HEK293 (cell line): ENCODE measurements around the gene GALNT11.

Experiments
- CTCF ChIA-PET: fragments of 350-600 bp; formaldehyde crosslinking; extraction: SDS; loops from one replicate; lab custom pipeline; 2021; ENCODE audit warnings: antibody characterized with exemption; lab: Yijun Ruan, JAX
- POLR2A ChIA-PET: fragments of 300-600 bp; formaldehyde crosslinking; extraction: SDS; loops from one replicate; lab custom pipeline; 2020; ENCODE audit warnings: antibody characterized with exemption, inconsistent platforms; lab: Yijun Ruan, JAX
- H3K27ac ChIP-seq: fragments of 200-500 bp; sonication (Bioruptor generic); 2 replicates; pipeline ENCODE4 v1.5.1; 2014; ENCODE audit warnings: low read depth, low read length, control low read depth, inconsistent platforms; ENCODE audit errors: extremely low read depth
- H3K36me3 ChIP-seq, 2 experiments: fragments of 200-500 bp in 1 of 2; sonication (Bioruptor generic) in 1 of 2; 1 replicate in 1 of 2; 2 replicates in 1 of 2; pipeline ENCODE4 v1.5.1; 2014 to 2017; ENCODE audit warnings: inconsistent platforms in 2 of 2, low read length in 2 of 2; ENCODE audit not compliant: control insufficient read depth in 2 of 2, insufficient read depth in 1 of 2
- H3K4me1 ChIP-seq: fragments of 200-500 bp; sonication (Bioruptor generic); 2 replicates; pipeline ENCODE4 v1.5.1; 2014; ENCODE audit warnings: mild to moderate bottlenecking, low read length, inconsistent platforms; ENCODE audit not compliant: control insufficient read depth, insufficient read depth
- H3K4me3 ChIP-seq: 2 replicates; pipeline ENCODE4 v1.5.1; 2011; ENCODE audit warnings: low read depth, mild to moderate bottlenecking, control low read depth, low read length, moderate library complexity
- H3K9me3 ChIP-seq: fragments of 200-500 bp; sonication (Bioruptor generic); 2 replicates; pipeline ENCODE4 v1.5.1; 2014; ENCODE audit warnings: low read depth, low read length, inconsistent platforms; ENCODE audit not compliant: control insufficient read depth, insufficient read depth
- BCL11B ChIP-seq: fragments of 450-650 bp; formaldehyde crosslinking; IDR thresholded peaks from 2 replicates; pipeline ENCODE4 v1.5.1; 2016; ENCODE audit warnings: low read depth, missing biosample characterization, missing genetic modification characterization
- GLI4 ChIP-seq: fragments of 450-650 bp; formaldehyde crosslinking; IDR thresholded peaks from 2 replicates; pipeline ENCODE4 v1.5.1; 2016; ENCODE audit warnings: missing biosample characterization, missing genetic modification characterization
- KLF8 ChIP-seq: fragments of 450-650 bp; formaldehyde crosslinking; IDR thresholded peaks from 2 replicates; pipeline ENCODE4 v1.5.1; 2016; ENCODE audit warnings: missing biosample characterization, missing genetic modification characterization
- REST ChIP-seq: fragments of 450-650 bp; formaldehyde crosslinking; IDR thresholded peaks from 2 replicates; pipeline ENCODE4 v1.5.1; 2016; ENCODE audit warnings: missing biosample characterization, missing genetic modification characterization
- SP3 ChIP-seq: fragments of 450-650 bp; formaldehyde crosslinking; IDR thresholded peaks from 2 replicates; pipeline ENCODE4 v1.5.1; 2016; ENCODE audit warnings: missing biosample characterization, missing genetic modification characterization
- ZBTB10 ChIP-seq: fragments of 450-650 bp; formaldehyde crosslinking; IDR thresholded peaks from 2 replicates; pipeline ENCODE4 v1.5.1; 2016; ENCODE audit warnings: missing biosample characterization, missing genetic modification characterization
- ZNF398 ChIP-seq: fragments of 450-650 bp; formaldehyde crosslinking; IDR thresholded peaks from 2 replicates; pipeline ENCODE4 v1.5.1; 2017; ENCODE audit warnings: missing biosample characterization, missing genetic modification characterization
- ZNF48 ChIP-seq: fragments of 450-650 bp; formaldehyde crosslinking; IDR thresholded peaks from 2 replicates; pipeline ENCODE4 v1.5.1; 2016; ENCODE audit warnings: missing biosample characterization, missing genetic modification characterization
- ZNF580 ChIP-seq: fragments of 450-650 bp; formaldehyde crosslinking; IDR thresholded peaks from 2 replicates; pipeline ENCODE4 v1.5.1; 2016; ENCODE audit warnings: missing biosample characterization, missing genetic modification characterization
- ZNF600 ChIP-seq: fragments of 450-650 bp; formaldehyde crosslinking; IDR thresholded peaks from 2 replicates; pipeline ENCODE4 v1.5.1; 2016; ENCODE audit warnings: missing biosample characterization, missing genetic modification characterization
- ZNF623 ChIP-seq: fragments of 450-650 bp; formaldehyde crosslinking; IDR thresholded peaks from 2 replicates; pipeline ENCODE4 v1.5.1; 2016; ENCODE audit warnings: missing biosample characterization, missing genetic modification characterization
- ZNF624 ChIP-seq: fragments of 450-650 bp; formaldehyde crosslinking; IDR thresholded peaks from 2 replicates; pipeline ENCODE4 v1.5.1; 2017; ENCODE audit warnings: missing biosample characterization, missing genetic modification characterization
- ZNF768 ChIP-seq: fragments of 450-650 bp; formaldehyde crosslinking; IDR thresholded peaks from 2 replicates; pipeline ENCODE4 v1.5.1; 2018; ENCODE audit warnings: missing biosample characterization, mild to moderate bottlenecking, missing genetic modification characterization
- ZNF777 ChIP-seq: fragments of 450-650 bp; formaldehyde crosslinking; IDR thresholded peaks from 2 replicates; pipeline ENCODE4 v1.5.1; 2017; ENCODE audit warnings: missing biosample characterization, missing genetic modification characterization, borderline replicate concordance
- ZNF830 ChIP-seq: fragments of 450-650 bp; IDR thresholded peaks from 2 replicates; pipeline ENCODE4 v1.5.0; 2018; ENCODE audit warnings: missing biosample characterization, missing genetic modification characterization, low read depth, mild to moderate bottlenecking, moderate library complexity

GALNT11 gene

GRCh38 chr7:152117356-152117755 lies 91.9 kb downstream of the GALNT11 start:
- ChIA-PET CTCF (interaction anchor here (0.6 kb wide), 1 partner anchor 388 kb away, joined by 3 read pairs; no protein-coding TSS in a partner anchor), POLR2A (no interaction called here)
- TF ChIP-seq SP3 = no peak
- no peak for TF ChIP-seq ZNF777 (tag by site-specific recombination)
- no peak for TF ChIP-seq ZNF600 (tag by site-specific recombination)
- no peak for TF ChIP-seq BCL11B (tag by site-specific recombination)
- no peak for TF ChIP-seq ZNF830 (tag by site-specific recombination)
- no peak for TF ChIP-seq REST (tag by site-specific recombination)
- TF ChIP-seq ZNF580 (tag by site-specific recombination) = no peak
- Histone ChIP-seq H3K27ac (no peak overlapping the region), H3K36me3 (peaks cover 15 to 88% of the 10 kb centered on the region in 2 experiments), H3K9me3 (no peaks in the 10 kb centered on the region), H3K4me3 (no peak overlapping the region), H3K4me1 (no peaks in the 10 kb centered on the region)

GRCh38 chr7:152120210-152120609 lies 94.7 kb downstream of the GALNT11 start:
- CTCF ChIA-PET = no interaction called here

GRCh38 chr7:152120776-152121175 lies 95.3 kb downstream of the GALNT11 start:
- CTCF ChIA-PET = no interaction called here
- TF ChIP-seq BCL11B (tag by site-specific recombination) = no peak
- TF ChIP-seq ZNF623 (tag by site-specific recombination) = no peak
- no peak for TF ChIP-seq ZNF398 (tag by site-specific recombination)
- no peak for TF ChIP-seq ZNF48 (tag by site-specific recombination)
- no peak for TF ChIP-seq ZNF768 (tag by site-specific recombination)
- no peak for TF ChIP-seq KLF8 (tag by site-specific recombination)
- peaks cover 3 to 93% of the 10 kb centered on the region in 2 experiments for H3K36me3 ChIP-seq
- H3K27ac ChIP-seq = no peak overlapping the region
- H3K4me1 ChIP-seq = no peaks in the 10 kb centered on the region
- POLR2A ChIA-PET = no interaction called here
- H3K4me3 ChIP-seq = no peak overlapping the region
- H3K9me3 ChIP-seq = no peaks in the 10 kb centered on the region

More at GRCh38 chr7:152120210-152120609, 94.7 kb downstream of the GALNT11 start:
- Histone ChIP-seq H3K4me1 (no peaks in the 10 kb centered on the region), H3K27ac (no peak overlapping the region), H3K36me3 (peaks cover 3 to 92% of the 10 kb centered on the region in 2 experiments), H3K4me3 (no peak overlapping the region), H3K9me3 (no peaks in the 10 kb centered on the region)
- TF ChIP-seq GLI4 (tag by site-specific recombination) = no peak
- no peak for TF ChIP-seq ZBTB10 (tag by site-specific recombination)
- no peak for TF ChIP-seq ZNF624 (tag by site-specific recombination)
- POLR2A ChIA-PET = no interaction called here
